Forelimb muscle (tissue), 1 donor: ENCODE results near the gene CLCNKB. TPM values are rescaled to one million over a fixed set of nuclear protein-coding genes. Genes with fewer than 3 reads are reported as not detected.

Source experiments
- DNase-seq: peaks from one replicate; pipeline ENCODE4 v3.0.0-alpha.2; 2013; ENCODE audit warnings: low read depth
- polyA plus RNA-seq: library from polyadenylated mRNA; unstranded; fragments of 120-200 nt; gene quantifications from one replicate; pipeline ENCODE4 v1.2.1, GENCODE V29; 2013; ENCODE audit not compliant: insufficient read length

CLCNKB gene
- polyA plus RNA-seq, 1 donor, result not detected

GRCh38 chr1:16074217-16074616 is 30.6 kb downstream of the CLCNKB start:
- DNase-seq, result no peak

GRCh38 chr1:16075337-16076030 is 31.9 kb downstream of the CLCNKB start:
- DNase-seq, result no peak

GRCh38 chr1:16076031-16076864 is 32.7 kb downstream of the CLCNKB start:
- no peak for DNase-seq

- DNase-seq, result no peak
Measured at GRCh38 chr1:16076865-16077238, 33.3 kb downstream of the CLCNKB start.

GRCh38 chr1:16077406-16078245 is 34.0 kb downstream of the CLCNKB start:
- no peak for DNase-seq

GRCh38 chr1:16078925-16079656 is 35.5 kb downstream of the CLCNKB start:
- peak; percentile 28 for DNase-seq

GRCh38 chr1:16080422-16081150 is 37.0 kb downstream of the CLCNKB start:
- no peak for DNase-seq

- DNase-seq, result no peak
Measured at GRCh38 chr1:16081636-16082035, 38.1 kb downstream of the CLCNKB start.

- no peak for DNase-seq
Measured at GRCh38 chr1:16082283-16083038, 38.9 kb downstream of the CLCNKB start.

GRCh38 chr1:16083486-16083885 is 39.9 kb downstream of the CLCNKB start:
- DNase-seq, result no peak

GRCh38 chr1:16085522-16085921 is 41.9 kb downstream of the CLCNKB start:
- DNase-seq, result no peak

- no peak for DNase-seq
Measured at GRCh38 chr1:16087733-16088132, 44.2 kb downstream of the CLCNKB start.

GRCh38 chr1:16088351-16088911 is 44.8 kb downstream of the CLCNKB start:
- no peak for DNase-seq

GRCh38 chr1:16088996-16089395 is 45.4 kb downstream of the CLCNKB start:
- no peak for DNase-seq

GRCh38 chr1:16090076-16090826 is 46.7 kb downstream of the CLCNKB start:
- DNase-seq, result no peak

GRCh38 chr1:16091296-16091695 is 47.7 kb downstream of the CLCNKB start:
- no peak for DNase-seq

GRCh38 chr1:16092097-16092922 is 48.7 kb downstream of the CLCNKB start:
- no peak for DNase-seq

GRCh38 chr1:16092923-16093511 is 49.4 kb downstream of the CLCNKB start:
- no peak for DNase-seq
